ENCODE results near the gene HTATIP2. TPM values are rescaled to one million over a fixed set of nuclear protein-coding genes. Genes with fewer than 3 reads are reported as not detected.
A peak's percentile ranks its signal among the peaks of the same experiment; 100 is the strongest.

HTATIP2 gene
- total RNA-seq, 6 experiments from 2014 or later, result 63.0 to 152 (median 83.3) TPM

DNA sequence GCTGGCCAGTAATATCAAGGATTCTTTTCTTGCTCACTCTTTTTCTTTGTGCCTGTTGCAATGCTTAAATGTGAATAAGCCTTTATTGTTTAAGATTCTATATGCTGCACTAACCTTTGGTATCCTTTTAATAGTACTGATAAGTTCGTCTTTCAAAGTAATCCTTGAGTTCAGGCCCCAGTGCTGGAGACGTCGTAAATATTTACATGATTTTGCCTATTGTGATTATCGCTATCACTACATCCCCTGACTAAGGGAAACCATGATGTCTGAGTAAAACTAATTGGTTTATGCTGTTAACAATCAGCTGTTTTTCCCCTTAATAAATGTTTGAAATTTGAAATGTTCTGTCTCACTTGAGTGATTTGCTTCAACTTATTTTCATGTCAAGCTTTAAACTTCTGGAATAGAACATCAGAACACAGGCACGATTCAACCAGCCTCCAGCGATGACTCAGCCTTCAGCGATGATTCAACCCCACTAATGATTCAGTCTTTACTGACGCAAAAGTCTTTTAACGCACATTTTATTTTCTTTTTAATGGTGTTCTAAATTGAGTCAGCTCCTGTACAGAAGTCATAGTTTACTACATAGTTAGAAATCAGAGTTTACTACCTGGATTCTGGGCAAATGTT lies 3.9 kb downstream of the HTATIP2 start:
- Histone ChIP-seq H3K4me1 (peaks cover 0 to 22% (median 4%) of the 10 kb centered on the region in 4 donors), H3K36me3 (peaks cover 0 to 27% (median 2%) of the 10 kb centered on the region in 4 donors), H3K4me3 (no peak overlapping the region), H3K9me3 (no peaks in the 10 kb centered on the region), H3K27ac (no peak overlapping the region), H3K27me3 (no peaks in the 10 kb centered on the region)
- WGBS (ENCODE audit: insufficient coverage, low coverage, low lambda C conversion rate, missing lambda C conversion rate), result 72% methylated on average over 9 of the region's 9 CpGs
- ATAC-seq, result peak in 1 of 4 donors; percentile 14
- no peak for TF ChIP-seq POLR2A (IDR thresholded peaks at IDR 0.05)
- TF ChIP-seq, protein P1, sequence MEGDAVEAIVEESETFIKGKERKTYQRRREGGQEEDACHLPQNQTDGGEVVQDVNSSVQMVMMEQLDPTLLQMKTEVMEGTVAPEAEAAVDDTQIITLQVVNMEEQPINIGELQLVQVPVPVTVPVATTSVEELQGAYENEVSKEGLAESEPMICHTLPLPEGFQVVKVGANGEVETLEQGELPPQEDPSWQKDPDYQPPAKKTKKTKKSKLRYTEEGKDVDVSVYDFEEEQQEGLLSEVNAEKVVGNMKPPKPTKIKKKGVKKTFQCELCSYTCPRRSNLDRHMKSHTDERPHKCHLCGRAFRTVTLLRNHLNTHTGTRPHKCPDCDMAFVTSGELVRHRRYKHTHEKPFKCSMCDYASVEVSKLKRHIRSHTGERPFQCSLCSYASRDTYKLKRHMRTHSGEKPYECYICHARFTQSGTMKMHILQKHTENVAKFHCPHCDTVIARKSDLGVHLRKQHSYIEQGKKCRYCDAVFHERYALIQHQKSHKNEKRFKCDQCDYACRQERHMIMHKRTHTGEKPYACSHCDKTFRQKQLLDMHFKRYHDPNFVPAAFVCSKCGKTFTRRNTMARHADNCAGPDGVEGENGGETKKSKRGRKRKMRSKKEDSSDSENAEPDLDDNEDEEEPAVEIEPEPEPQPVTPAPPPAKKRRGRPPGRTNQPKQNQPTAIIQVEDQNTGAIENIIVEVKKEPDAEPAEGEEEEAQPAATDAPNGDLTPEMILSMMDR (IDR thresholded peaks at IDR 0.05), result no peak
- no peak for DNase-seq
- intact Hi-C loops (cut with DNase I), result no loop called here

DNA sequence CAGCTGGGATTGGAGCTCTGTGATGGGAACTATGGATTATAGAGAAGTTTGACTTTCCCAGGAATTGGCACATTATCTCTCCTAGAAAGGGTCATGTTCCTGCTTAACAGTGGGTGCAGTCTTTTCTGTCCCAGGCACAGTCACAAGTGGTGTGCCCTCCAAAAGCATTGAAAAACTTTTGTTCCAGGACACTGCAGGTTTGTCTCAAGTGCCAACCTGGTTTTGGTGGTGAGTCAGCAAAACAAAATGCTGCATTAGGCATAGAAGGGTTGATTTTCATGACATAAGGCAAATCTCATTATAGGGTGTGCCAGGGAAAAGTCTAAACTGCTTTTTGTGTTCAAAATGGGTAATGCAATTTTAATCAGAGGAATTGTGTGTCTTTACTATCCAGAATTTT lies 4.9 kb downstream of the HTATIP2 start:
- DNase-seq (no peak), ATAC-seq (no peak)
- Histone ChIP-seq H3K36me3 (peaks cover 0 to 32% (median 2%) of the 10 kb centered on the region in 4 donors), H3K27ac (no peak overlapping the region), H3K9me3 (no peaks in the 10 kb centered on the region), H3K4me3 (no peak overlapping the region), H3K27me3 (no peaks in the 10 kb centered on the region), H3K4me1 (peaks cover 0 to 22% (median 4%) of the 10 kb centered on the region in 4 donors)
- intact Hi-C loops (cut with DNase I), result no loop called here
- TF ChIP-seq POLR2A (IDR thresholded peaks at IDR 0.05), result no peak
- TF ChIP-seq, protein P1 (IDR thresholded peaks at IDR 0.05), result no peak

DNA sequence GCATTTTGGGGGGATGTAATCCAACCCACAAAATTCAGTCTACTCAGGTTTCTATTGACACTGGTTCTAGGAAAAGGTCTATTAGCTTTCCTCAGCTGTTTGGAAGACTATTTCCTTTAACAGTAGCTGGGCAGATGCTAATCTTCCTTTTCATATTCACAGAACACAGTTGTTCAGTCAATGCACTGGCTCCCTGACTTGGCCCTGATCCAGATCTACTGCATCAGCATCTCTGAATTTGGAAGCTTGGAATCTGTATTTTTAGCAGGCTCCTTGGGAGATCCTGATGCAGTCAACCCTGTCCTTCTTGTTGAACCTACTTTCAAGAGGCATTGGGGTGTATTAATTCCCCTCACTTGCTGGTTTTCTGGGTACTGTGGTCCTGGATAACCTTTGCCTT lies 6.3 kb downstream of the HTATIP2 start:
- peaks cover 0 to 37% (median 2%) of the 10 kb centered on the region in 4 donors for H3K36me3 ChIP-seq
- TF ChIP-seq, protein P1 (IDR thresholded peaks at IDR 0.05), result no peak
- no peak for TF ChIP-seq POLR2A (IDR thresholded peaks at IDR 0.05)
- no peaks in the 10 kb centered on the region for H3K27me3 ChIP-seq
- no peak for DNase-seq
- H3K4me3 ChIP-seq, result no peak overlapping the region
- H3K27ac ChIP-seq, result no peak overlapping the region
- peaks cover 0 to 16% (median 2%) of the 10 kb centered on the region in 4 donors for H3K4me1 ChIP-seq
- intact Hi-C loops (cut with DNase I), result no loop called here
- no peaks in the 10 kb centered on the region for H3K9me3 ChIP-seq
- ATAC-seq, result no peak

DNA sequence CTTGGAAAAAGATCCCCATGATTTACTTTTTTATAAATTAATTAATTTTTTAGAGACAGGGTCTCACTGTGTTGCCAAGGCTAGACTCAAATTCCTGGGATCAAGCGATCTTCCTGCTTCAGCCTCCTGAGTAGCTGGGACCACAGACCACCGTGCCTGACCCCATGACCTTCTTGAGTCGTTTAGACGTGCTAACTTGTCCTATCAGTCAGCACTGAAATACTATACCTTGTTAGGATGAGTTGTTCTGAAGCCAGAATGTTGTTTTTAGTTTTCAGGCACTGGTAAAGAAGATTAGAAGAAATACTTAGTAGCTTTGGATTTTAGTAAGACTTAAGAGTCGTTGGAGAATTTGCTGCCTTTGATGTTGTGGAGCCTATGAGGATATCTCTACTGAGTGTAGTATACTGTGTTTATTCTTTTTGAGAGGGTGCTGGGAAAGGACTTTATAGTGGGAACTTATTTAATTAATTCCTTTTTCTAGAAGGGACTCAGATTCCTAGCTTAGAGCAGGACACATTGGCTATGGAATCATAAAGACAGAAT lies 8.6 kb downstream of the HTATIP2 start:
- Histone ChIP-seq H3K36me3 (peaks cover 0 to 48% (median 8%) of the 10 kb centered on the region in 4 donors), H3K27ac (no peak overlapping the region), H3K27me3 (no peaks in the 10 kb centered on the region), H3K4me3 (no peak overlapping the region), H3K4me1 (no peaks in the 10 kb centered on the region), H3K9me3 (no peaks in the 10 kb centered on the region)
- no peak for DNase-seq
- intact Hi-C loops (cut with DNase I), result no loop called here
- TF ChIP-seq, protein P1 (IDR thresholded peaks at IDR 0.05), result no peak
- ATAC-seq, result no peak
- WGBS (ENCODE audit: insufficient coverage, low coverage, low lambda C conversion rate, missing lambda C conversion rate), result 81% methylated on average over 5 of the region's 5 CpGs

Measured in right lobe of liver (tissue), 6 donors.